ENCODE data around the gene NEURL2.

NEURL2 gene

DNA sequence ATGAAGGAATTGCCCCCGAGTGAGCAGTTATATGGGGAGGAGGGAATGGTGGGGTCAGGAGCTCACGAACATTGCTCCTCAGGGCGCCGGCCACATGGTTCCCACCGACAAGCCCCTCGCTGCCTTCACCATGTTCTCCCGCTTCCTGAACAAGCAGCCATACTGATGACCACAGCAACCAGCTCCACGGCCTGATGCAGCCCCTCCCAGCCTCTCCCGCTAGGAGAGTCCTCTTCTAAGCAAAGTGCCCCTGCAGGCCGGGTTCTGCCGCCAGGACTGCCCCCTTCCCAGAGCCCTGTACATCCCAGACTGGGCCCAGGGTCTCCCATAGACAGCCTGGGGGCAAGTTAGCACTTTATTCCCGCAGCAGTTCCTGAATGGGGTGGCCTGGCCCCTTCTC is 7.3 kb upstream of the NEURL2 start:
- peaks cover 41% of the 10 kb centered on the region for H3K36me3 ChIP-seq (replicated peaks)
- H3K4me1 ChIP-seq = no peaks in the 10 kb centered on the region
- no peak for DNase-seq (ENCODE audit: low spot score in 2 of 2)
- no peaks in the 10 kb centered on the region for H3K9me3 ChIP-seq
- no peak overlapping the region for H3K4me3 ChIP-seq
- in situ Hi-C loops (cut with MboI; ENCODE audit: low sequenced_read_pairs) = no loop called here
- H3K27me3 ChIP-seq (ENCODE audit: low read depth) = no peaks in the 10 kb centered on the region

DNA sequence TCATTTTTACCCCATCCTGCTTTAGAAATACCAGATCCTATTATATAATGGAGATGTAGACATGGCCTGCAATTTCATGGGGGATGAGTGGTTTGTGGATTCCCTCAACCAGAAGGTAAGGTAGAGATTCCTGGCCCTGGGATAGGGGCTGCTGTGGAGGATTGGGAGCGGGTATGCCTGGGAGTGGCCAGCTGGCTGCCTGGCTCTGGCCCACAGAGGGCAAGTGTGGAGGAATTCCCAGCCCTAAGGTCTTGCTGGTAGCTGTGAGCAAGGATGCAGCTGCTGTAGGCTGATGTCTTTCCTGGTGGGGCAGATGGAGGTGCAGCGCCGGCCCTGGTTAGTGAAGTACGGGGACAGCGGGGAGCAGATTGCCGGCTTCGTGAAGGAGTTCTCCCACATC is 6.7 kb upstream of the NEURL2 start:
- Histone ChIP-seq H3K27me3 (ENCODE audit: low read depth) (no peaks in the 10 kb centered on the region), H3K4me3 (no peak overlapping the region), H3K4me1 (no peaks in the 10 kb centered on the region), H3K36me3 (replicated peaks) (peaks cover 41% of the 10 kb centered on the region), H3K9me3 (no peaks in the 10 kb centered on the region)
- DNase-seq (ENCODE audit: low spot score in 2 of 2) = no peak
- in situ Hi-C loops (cut with MboI; ENCODE audit: low sequenced_read_pairs) = no loop called here

DNA sequence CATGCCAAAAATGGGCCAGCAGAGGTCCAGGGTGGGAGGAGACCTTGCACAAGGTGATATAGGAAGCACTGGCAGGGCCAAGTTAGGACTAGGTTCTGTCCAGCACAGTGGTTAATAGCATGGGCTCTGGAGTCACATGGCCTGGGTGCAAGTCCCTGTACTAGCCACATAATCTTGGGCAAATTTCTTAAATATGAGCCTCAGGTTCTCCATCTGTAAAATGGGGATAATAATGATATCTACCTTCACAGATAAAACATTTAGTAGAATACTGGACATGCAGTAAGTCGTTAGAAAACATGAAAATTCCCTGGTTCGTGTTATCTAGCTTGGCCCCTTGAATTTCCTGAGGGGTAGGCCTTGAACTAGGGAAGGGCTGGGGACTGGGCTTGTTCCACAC is 6.3 kb upstream of the NEURL2 start:
- H3K9me3 ChIP-seq = no peaks in the 10 kb centered on the region
- in situ Hi-C loops (cut with MboI; ENCODE audit: low sequenced_read_pairs) = no loop called here
- H3K4me1 ChIP-seq = no peaks in the 10 kb centered on the region
- DNase-seq (ENCODE audit: low spot score in 2 of 2) = no peak
- H3K4me3 ChIP-seq = no peak overlapping the region
- no peaks in the 10 kb centered on the region for H3K27me3 ChIP-seq (ENCODE audit: low read depth)
- peaks cover 41% of the 10 kb centered on the region for H3K36me3 ChIP-seq (replicated peaks)

DNA sequence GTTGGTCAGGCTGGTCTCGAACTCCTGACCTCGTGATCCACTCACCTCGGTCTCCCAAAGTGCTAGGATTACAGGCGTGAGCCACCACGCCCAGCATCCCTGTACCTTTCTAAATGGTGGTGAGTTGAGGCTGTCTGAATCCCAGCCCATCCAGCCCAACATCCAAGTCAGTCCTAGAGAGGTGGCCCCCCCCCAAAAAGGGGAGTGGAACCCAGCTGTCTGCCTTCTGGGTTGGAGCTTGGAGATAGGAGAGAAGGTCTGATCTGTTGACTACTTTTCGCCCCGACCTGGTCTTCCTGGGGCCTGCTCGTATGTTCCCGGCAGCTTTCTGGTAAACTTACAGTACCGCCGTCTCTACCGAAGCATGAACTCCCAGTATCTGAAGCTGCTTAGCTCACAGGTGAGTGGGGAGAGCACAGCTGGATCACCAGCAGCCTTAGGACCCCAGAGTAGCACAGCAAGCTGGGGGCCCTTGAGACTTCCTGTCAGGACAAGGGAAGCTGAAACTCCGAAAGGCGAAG is 5.7 kb upstream of the NEURL2 start:
- H3K9me3 ChIP-seq = no peaks in the 10 kb centered on the region
- in situ Hi-C loops (cut with MboI; ENCODE audit: low sequenced_read_pairs) = no loop called here
- no peaks in the 10 kb centered on the region for H3K27me3 ChIP-seq (ENCODE audit: low read depth)
- H3K4me3 ChIP-seq = no peak overlapping the region
- no peak for DNase-seq (ENCODE audit: low spot score in 2 of 2)
- H3K36me3 ChIP-seq (replicated peaks) = peaks cover 37% of the 10 kb centered on the region
- H3K4me1 ChIP-seq = peaks cover 3% of the 10 kb centered on the region

DNA sequence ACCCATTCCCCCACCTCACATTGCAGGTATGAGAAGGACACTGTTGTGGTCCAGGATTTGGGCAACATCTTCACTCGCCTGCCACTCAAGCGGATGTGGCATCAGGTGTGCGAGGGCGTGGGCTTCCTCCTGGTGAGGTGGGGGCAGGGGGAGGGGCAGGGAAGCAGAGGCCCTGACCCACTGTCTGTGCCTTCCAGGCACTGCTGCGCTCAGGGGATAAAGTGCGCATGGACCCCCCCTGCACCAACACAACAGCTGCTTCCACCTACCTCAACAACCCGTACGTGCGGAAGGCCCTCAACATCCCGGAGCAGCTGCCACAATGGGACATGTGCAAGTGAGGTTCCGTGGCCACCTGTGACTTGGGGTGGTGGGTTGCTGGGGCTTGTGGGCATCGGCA is 3.8 kb upstream of the NEURL2 start:
- in situ Hi-C loops (cut with MboI; ENCODE audit: low sequenced_read_pairs) = no loop called here
- no peak for DNase-seq (ENCODE audit: low spot score in 2 of 2)
- no peak overlapping the region for H3K4me3 ChIP-seq
- no peaks in the 10 kb centered on the region for H3K27me3 ChIP-seq (ENCODE audit: low read depth)
- peaks cover 15% of the 10 kb centered on the region for H3K4me1 ChIP-seq
- peaks cover 21% of the 10 kb centered on the region for H3K36me3 ChIP-seq (replicated peaks)
- H3K9me3 ChIP-seq = no peaks in the 10 kb centered on the region

DNA sequence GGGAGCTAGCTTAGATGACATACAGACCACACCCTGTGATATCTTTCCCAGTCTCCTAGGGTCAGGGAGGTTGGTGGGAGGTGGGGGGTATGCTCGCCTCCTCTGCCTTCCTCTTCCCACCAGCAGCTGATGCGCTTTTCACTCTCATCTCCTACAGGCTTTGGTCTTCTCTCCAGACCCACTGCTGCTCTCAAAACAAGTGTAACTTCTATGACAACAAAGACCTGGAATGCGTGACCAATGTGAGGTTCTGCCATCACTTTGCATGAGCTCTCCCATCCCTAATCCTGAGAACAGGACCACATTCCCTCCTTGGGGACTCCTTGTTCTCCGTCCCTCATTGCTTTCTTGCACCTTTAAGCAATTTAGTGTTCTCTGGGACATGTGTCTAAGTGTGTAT is 2.8 kb upstream of the NEURL2 start:
- H3K27me3 ChIP-seq (ENCODE audit: low read depth) = no peaks in the 10 kb centered on the region
- H3K36me3 ChIP-seq (replicated peaks) = peaks cover 18% of the 10 kb centered on the region
- no peak for DNase-seq (ENCODE audit: low spot score in 2 of 2)
- in situ Hi-C loops (cut with MboI; ENCODE audit: low sequenced_read_pairs) = no loop called here
- peaks cover 15% of the 10 kb centered on the region for H3K4me1 ChIP-seq
- no peak overlapping the region for H3K4me3 ChIP-seq
- H3K9me3 ChIP-seq = no peaks in the 10 kb centered on the region

DNA sequence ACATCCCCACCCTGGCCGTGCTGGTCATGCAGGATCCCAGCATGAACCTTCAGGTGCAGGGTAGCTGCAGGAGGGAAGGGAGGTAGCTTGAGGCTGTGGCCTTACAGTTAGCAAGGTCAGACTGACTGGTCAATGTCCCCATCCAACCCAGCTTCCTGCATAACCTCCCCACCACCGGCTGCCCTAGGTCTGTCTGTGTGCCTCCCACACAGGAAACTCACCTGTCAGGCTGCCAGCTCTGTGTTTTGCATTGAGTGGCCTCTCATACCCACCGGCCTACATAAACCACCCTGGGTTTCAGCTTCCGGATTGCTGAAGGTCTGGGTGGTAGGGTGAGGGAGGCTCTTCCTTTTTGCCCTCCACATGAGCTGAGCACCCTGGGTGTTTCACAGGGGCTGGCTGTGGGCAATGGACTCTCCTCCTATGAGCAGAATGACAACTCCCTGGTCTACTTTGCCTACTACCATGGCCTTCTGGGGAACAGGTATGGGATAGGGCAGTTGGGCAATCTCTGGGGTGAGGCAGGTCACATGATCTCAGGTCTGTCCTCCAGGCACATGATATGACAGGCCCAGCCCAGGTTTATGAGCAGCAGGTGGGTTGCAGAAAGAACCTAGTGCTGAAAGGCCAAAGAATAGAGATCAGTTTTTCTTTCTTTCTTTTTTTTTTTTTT is 2.0 kb upstream of the NEURL2 start:
- Histone ChIP-seq H3K27me3 (ENCODE audit: low read depth) (no peaks in the 10 kb centered on the region), H3K36me3 (replicated peaks) (peaks cover 15% of the 10 kb centered on the region), H3K9me3 (no peaks in the 10 kb centered on the region), H3K4me3 (no peak overlapping the region), H3K4me1 (peaks cover 15% of the 10 kb centered on the region)
- DNase-seq (ENCODE audit: low spot score in 2 of 2) = no peak
- in situ Hi-C loops (cut with MboI; ENCODE audit: low sequenced_read_pairs) = no loop called here

DNA sequence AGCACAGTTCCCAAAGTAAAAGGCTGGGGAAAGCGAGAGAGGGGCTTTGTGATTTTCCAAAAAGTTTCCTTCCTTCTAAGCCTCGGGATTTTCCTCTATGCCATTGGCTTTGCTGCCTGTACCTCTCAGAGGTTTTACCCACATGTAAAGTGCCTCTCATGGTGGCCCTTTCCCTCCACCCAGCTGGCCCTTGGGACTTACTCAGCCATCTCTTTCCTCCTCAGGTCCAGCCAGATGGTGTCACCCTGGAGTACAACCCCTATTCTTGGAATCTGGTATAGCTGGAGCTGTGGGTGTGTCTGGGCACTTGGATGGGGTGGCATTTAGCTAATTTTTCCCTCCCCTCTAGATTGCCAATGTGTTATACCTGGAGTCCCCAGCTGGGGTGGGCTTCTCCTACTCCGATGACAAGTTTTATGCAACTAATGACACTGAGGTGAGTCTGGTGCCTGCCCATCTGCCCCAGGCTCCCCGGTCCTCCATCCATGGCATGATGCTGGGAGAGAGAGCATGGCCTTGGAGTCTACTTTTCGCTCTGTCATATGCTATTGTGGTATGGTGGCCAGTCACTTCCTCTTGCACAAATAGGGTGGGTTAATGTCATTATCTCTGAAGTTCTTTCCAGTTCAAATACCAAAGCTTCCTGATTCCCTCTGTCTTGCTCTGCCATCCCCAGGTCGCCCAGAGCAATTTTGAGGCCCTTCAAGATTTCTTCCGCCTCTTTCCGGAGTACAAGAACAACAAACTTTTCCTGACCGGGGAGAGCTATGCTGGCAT is 1.2 kb upstream of the NEURL2 start:
- in situ Hi-C loops (cut with MboI; ENCODE audit: low sequenced_read_pairs) = no loop called here
- peak in 1 of 2 experiments; percentile 34 for DNase-seq (ENCODE audit: low spot score in 2 of 2)
- Histone ChIP-seq H3K27me3 (ENCODE audit: low read depth) (no peaks in the 10 kb centered on the region), H3K9me3 (no peaks in the 10 kb centered on the region), H3K4me1 (peaks cover 15% of the 10 kb centered on the region), H3K4me3 (peak overlapping the region; percentile 80), H3K36me3 (replicated peaks) (peaks cover 7% of the 10 kb centered on the region)

DNA sequence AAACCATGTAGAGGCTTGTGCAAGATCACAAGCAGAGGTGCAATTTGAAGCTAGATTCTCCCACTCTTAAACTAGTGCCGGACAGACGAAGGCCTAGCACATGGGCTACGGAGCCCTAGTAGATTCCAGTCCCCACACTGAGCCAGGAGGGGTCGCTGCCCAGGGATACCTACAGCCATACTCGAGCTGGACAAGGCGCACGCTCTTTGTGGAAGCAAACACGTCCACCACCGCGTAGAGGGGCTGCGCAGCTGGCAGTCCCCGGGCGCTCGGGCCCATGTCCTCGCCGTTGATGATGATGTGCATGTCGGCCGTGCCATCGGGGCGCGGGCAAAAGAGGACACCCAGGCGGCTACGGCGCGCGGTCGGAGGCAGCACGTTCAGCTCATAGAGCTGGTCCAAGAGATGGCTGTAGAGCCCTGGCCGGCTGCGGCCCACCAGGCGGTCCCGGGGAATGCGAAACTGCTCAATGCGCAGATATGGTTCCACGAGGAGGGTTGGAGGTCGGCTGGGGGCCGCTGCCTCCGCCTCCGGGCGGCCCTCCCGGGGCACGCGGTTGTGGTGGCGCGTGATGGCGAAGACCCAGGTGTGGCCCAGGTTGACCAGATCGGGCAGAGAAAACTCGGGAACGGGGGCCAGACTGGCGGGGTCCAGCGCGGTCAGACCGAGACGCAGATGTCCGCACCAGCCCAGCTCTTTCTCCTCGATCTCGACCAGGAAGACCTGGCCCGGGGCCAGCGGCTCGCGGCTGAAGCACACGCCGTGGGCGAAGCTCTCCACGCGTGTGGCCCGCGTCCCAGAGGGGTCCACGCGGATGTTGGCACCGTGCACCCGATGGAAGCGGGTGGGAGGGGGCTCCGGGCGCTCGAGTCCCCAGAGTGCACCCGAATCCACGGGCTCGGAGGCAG is 677 bp downstream of the NEURL2 start:
- in situ Hi-C loops (cut with MboI; ENCODE audit: low sequenced_read_pairs) = no loop called here
- H3K4me3 ChIP-seq = peak overlapping the region; percentile 80
- H3K9me3 ChIP-seq = no peaks in the 10 kb centered on the region
- peak in 1 of 2 experiments; percentile 69 for DNase-seq (ENCODE audit: low spot score in 2 of 2)
- no peaks in the 10 kb centered on the region for H3K27me3 ChIP-seq (ENCODE audit: low read depth)
- 0 out of 2 replicates have a peak, but pooled peaks cover 5% of the 10 kb centered on the region for H3K36me3 ChIP-seq (replicated peaks)
- H3K4me1 ChIP-seq = peaks cover 15% of the 10 kb centered on the region

DNA sequence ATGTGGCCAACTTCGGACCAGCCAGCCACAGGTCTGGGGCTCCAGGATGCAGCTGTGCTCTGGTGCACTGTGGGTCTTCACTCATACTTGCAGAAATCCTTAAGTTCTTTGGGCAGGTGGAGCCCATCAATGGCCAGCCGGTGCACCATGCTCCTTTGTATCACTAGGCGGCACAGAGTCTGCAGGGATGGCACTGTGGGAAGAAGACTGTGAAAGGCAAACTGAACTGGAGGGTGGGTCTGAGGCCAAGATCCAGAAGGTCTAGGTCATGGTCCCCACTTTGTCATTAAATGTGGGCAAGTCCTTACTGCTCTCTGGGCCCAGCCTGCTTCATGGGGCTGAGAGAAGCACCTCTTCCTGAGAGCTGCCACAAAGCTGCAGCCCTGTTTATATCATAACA is 2.3 kb downstream of the NEURL2 start:
- no peaks in the 10 kb centered on the region for H3K9me3 ChIP-seq

DNA sequence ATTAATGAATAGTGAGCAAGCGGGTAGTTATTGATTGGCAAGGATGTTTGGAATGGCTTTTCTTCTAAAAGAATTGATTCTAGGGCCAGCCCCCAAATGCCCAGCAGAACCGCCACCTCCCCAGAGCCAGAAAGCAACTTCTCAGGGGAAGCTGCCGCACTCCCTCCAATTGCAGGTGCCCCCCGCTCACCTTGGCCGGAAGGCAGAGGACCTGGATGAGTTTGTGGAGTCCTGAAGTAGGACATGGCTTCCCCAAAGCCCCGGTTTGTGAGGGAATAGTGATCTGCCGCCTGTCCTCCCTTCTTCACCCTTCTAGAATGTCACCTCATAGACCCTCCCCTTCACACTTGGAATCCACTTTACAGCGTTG is 3.7 kb downstream of the NEURL2 start, which contains the start of gene SPATA25:
Gene SPATA25, minus strand, starts transcription at position 277 of the 370 bp plus-strand sequence. Its CDS starts 32 bp downstream, at position 245.
- Histone ChIP-seq H3K4me3 (no peak within 1 kb of the TSS), H3K9me3 (no peaks in the 10 kb centered on the region), H3K36me3 (replicated peaks) (peaks cover 17% of the 10 kb centered on the region), H3K27me3 (ENCODE audit: low read depth) (no peaks in the 10 kb centered on the region), H3K4me1 (peaks cover 15% of the 10 kb centered on the region)
- in situ Hi-C loops (cut with MboI; ENCODE audit: low sequenced_read_pairs) = no loop called here
- no peak for DNase-seq (ENCODE audit: low spot score in 2 of 2)

More for the DNA sequence above, 2.3 kb downstream of the NEURL2 start:
- in situ Hi-C loops (cut with MboI; ENCODE audit: low sequenced_read_pairs) = no loop called here
- Histone ChIP-seq H3K27me3 (ENCODE audit: low read depth) (no peaks in the 10 kb centered on the region), H3K4me1 (peaks cover 15% of the 10 kb centered on the region), H3K36me3 (replicated peaks) (peaks cover 5% of the 10 kb centered on the region), H3K4me3 (no peak overlapping the region)
- DNase-seq (ENCODE audit: low spot score in 2 of 2) = no peak

DNA sequence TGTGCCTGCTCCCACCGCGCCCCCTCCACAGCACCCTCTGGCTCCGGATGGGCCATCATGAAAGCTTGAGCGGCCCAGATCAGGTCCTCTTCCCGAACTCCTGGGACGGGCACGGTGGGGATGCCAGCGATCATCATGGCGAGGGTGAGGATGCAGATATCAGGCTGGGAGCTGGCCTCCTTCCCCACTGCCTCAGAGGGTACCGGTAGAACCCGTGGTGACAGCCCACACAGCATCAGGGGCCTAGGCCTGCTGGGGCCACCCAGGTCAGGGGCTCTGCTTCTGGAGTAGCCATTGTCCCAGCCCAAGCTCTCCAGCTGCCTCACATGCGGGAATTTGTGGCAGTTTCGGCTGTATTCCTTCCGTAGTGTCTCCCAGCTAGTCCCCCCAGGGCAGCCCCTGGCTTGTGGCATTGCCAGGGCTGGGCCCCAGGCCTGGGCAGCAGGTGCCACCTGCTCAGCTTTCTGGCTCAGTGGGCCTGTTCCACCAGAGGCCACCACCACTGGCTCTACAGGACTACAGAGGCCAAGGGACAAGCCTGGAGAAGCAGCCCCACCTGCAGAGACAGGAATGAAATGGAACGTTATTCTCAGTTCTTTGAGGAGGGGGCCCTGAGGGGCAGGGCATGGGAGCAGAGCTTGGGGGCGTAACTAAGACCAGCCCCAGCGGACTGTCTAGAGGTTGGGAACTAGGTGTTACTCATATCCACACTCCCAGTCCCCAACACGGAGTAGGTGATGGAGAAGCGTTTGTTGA is 4.2 kb downstream of the NEURL2 start:
- Histone ChIP-seq H3K27me3 (ENCODE audit: low read depth) (no peaks in the 10 kb centered on the region), H3K4me3 (no peak overlapping the region), H3K36me3 (replicated peaks) (peaks cover 20% of the 10 kb centered on the region), H3K4me1 (peaks cover 12% of the 10 kb centered on the region), H3K9me3 (no peaks in the 10 kb centered on the region)
- in situ Hi-C loops (cut with MboI; ENCODE audit: low sequenced_read_pairs) = no loop called here
- no peak for DNase-seq (ENCODE audit: low spot score in 2 of 2)

DNA sequence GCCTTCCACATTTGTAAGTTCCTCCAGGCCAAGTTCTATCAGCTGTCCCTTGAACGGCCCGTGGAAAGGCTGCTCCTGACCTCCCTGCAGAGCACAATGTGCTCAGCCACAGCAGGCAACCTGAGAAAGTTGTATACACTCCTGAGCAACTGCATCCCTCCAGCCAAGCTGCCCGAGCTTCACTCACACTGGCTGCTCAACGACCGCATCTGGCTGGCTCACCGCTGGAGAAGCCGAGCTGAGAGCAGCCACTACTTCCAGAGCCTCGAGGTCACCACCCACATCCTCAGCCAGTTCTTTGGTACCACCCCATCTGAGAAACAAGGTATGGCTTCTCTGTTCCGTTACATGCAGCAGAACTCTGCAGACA is 7.9 kb downstream of the NEURL2 start:
- Histone ChIP-seq H3K9me3 (no peaks in the 10 kb centered on the region), H3K4me1 (no peaks in the 10 kb centered on the region), H3K27me3 (ENCODE audit: low read depth) (no peaks in the 10 kb centered on the region), H3K36me3 (replicated peaks) (peaks cover 20% of the 10 kb centered on the region), H3K4me3 (no peak overlapping the region)
- no peak for DNase-seq (ENCODE audit: low spot score in 2 of 2)
- in situ Hi-C loops (cut with MboI; ENCODE audit: low sequenced_read_pairs) = no loop called here
